HL-60 (cell line): ENCODE measurements around the gene PCSK7.

ENCODE experiments used
- DNase-seq, 2 experiments: peaks; one replicate each; pipeline ENCODE4 v3.0.0-alpha.2; 2010 to 2020; ENCODE audit warnings: low read depth in 1 of 2, low spot score in 1 of 2
- H3K27ac ChIP-seq: fragments of 250-450 bp; sonication (Bioruptor Pico); replicated peaks from 2 replicates; pipeline ENCODE4 v1.5.1; 2020; ENCODE audit warnings: mild to moderate bottlenecking, moderate library complexity
- H3K27me3 ChIP-seq: fragments of 250-450 bp; sonication (Bioruptor Pico); 2 replicates; pipeline ENCODE4 v1.5.1; 2021; ENCODE audit warnings: mild to moderate bottlenecking, moderate library complexity; ENCODE audit not compliant: insufficient read depth, poor library complexity, severe bottlenecking
- H3K4me3 ChIP-seq: replicated peaks from 2 replicates; pipeline ENCODE4 v1.5.1; 2011; ENCODE audit warnings: mild to moderate bottlenecking, control low read depth, low read length; ENCODE audit not compliant: insufficient read depth
- GABPA ChIP-seq: IDR thresholded peaks from 2 replicates; pipeline ENCODE4 v1.6.1; 2012; ENCODE audit warnings: low read depth
- POLR2AphosphoS5 ChIP-seq: IDR thresholded peaks from 2 replicates; pipeline ENCODE4 v1.6.1; 2012; ENCODE audit warnings: low read depth
- SPI1 ChIP-seq: IDR thresholded peaks from 2 replicates; pipeline ENCODE4 v1.6.1; 2012; ENCODE audit warnings: low read depth, mild to moderate bottlenecking, borderline replicate concordance
- long read RNA-seq: library from polyadenylated mRNA; unstranded; transcript quantifications from one replicate; pipeline ENCODE4 v2.0.0, GENCODE V29; 2020
- TF ChIP-seq, protein P1 (sequence below): IDR thresholded peaks from 2 replicates; pipeline ENCODE4 v1.6.1; 2012; ENCODE audit warnings: low read depth; ENCODE audit not compliant: insufficient replicate concordance
- TF ChIP-seq, protein P2 (sequence below): IDR thresholded peaks from one replicate; pipeline ENCODE4 v1.5.1; 2011; ENCODE audit warnings: low read length, control low read depth, inconsistent platforms; ENCODE audit not compliant: insufficient read depth

The PCSK7 gene, protein sequence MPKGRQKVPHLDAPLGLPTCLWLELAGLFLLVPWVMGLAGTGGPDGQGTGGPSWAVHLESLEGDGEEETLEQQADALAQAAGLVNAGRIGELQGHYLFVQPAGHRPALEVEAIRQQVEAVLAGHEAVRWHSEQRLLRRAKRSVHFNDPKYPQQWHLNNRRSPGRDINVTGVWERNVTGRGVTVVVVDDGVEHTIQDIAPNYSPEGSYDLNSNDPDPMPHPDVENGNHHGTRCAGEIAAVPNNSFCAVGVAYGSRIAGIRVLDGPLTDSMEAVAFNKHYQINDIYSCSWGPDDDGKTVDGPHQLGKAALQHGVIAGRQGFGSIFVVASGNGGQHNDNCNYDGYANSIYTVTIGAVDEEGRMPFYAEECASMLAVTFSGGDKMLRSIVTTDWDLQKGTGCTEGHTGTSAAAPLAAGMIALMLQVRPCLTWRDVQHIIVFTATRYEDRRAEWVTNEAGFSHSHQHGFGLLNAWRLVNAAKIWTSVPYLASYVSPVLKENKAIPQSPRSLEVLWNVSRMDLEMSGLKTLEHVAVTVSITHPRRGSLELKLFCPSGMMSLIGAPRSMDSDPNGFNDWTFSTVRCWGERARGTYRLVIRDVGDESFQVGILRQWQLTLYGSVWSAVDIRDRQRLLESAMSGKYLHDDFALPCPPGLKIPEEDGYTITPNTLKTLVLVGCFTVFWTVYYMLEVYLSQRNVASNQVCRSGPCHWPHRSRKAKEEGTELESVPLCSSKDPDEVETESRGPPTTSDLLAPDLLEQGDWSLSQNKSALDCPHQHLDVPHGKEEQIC
- long read RNA-seq, full-length matches to known transcripts = 88 of 139 reads
- long read RNA-seq, partial matches to known transcripts = 20 of 139 reads
- long read RNA-seq, other reads (novel, unspliced or antisense) = 31 of 139 reads

DNA sequence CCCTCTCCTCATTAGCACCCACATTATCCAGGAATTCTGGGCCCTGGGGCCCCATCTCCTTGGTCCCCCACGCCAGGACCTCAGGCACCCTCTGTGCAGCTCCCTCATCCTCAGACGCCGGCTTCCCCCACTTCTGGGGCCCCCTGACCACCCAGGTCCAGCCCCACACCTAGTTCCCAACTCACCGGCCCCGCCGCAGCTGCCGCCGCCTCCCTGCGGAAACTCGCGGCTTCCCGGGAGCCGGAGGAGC, at the start of gene PCSK7:
Gene PCSK7 (minus strand): TSS at position 232 of the 250 bp plus-strand sequence. CDS start 2,229 bp downstream, outside the sequence.
- Histone ChIP-seq H3K4me3 (peak within 1 kb of the TSS; percentile 98), H3K27ac (peak within 1 kb of the TSS; percentile 88), H3K27me3 (no peaks in the 10 kb centered on the region)
- no peak for TF ChIP-seq POLR2AphosphoS5
- TF ChIP-seq, protein P1, sequence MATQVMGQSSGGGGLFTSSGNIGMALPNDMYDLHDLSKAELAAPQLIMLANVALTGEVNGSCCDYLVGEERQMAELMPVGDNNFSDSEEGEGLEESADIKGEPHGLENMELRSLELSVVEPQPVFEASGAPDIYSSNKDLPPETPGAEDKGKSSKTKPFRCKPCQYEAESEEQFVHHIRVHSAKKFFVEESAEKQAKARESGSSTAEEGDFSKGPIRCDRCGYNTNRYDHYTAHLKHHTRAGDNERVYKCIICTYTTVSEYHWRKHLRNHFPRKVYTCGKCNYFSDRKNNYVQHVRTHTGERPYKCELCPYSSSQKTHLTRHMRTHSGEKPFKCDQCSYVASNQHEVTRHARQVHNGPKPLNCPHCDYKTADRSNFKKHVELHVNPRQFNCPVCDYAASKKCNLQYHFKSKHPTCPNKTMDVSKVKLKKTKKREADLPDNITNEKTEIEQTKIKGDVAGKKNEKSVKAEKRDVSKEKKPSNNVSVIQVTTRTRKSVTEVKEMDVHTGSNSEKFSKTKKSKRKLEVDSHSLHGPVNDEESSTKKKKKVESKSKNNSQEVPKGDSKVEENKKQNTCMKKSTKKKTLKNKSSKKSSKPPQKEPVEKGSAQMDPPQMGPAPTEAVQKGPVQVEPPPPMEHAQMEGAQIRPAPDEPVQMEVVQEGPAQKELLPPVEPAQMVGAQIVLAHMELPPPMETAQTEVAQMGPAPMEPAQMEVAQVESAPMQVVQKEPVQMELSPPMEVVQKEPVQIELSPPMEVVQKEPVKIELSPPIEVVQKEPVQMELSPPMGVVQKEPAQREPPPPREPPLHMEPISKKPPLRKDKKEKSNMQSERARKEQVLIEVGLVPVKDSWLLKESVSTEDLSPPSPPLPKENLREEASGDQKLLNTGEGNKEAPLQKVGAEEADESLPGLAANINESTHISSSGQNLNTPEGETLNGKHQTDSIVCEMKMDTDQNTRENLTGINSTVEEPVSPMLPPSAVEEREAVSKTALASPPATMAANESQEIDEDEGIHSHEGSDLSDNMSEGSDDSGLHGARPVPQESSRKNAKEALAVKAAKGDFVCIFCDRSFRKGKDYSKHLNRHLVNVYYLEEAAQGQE = no peak
- no peak for TF ChIP-seq SPI1
- TF ChIP-seq, protein P2, sequence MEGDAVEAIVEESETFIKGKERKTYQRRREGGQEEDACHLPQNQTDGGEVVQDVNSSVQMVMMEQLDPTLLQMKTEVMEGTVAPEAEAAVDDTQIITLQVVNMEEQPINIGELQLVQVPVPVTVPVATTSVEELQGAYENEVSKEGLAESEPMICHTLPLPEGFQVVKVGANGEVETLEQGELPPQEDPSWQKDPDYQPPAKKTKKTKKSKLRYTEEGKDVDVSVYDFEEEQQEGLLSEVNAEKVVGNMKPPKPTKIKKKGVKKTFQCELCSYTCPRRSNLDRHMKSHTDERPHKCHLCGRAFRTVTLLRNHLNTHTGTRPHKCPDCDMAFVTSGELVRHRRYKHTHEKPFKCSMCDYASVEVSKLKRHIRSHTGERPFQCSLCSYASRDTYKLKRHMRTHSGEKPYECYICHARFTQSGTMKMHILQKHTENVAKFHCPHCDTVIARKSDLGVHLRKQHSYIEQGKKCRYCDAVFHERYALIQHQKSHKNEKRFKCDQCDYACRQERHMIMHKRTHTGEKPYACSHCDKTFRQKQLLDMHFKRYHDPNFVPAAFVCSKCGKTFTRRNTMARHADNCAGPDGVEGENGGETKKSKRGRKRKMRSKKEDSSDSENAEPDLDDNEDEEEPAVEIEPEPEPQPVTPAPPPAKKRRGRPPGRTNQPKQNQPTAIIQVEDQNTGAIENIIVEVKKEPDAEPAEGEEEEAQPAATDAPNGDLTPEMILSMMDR = no peak
- TF ChIP-seq GABPA = 0 out of 2 replicates have a peak, but pooled peaks have one; percentile 70
- peak in 1 of 2 experiments; percentile 54 for DNase-seq

DNA sequence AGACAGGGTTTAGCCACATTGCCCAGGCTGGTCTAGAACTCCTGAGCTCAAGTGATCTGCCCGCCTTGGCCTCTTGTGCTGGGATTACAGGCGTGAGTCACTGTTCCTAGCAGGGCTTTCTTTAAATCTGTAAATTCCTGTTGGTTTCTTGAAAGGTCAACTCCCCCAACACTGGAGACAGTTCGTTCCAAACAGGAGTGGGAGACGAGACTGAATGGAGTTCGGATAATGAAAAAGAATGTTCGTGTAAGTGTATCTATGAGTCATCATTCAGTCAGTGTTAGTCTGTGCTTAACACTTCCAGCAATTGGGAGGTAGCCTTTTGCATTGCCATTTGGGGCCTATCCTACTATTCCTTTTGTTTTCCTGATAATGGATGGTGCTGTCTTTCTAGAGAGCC, 49.3 kb upstream of the PCSK7 start:
- no peaks in the 10 kb centered on the region for H3K27me3 ChIP-seq
- TF ChIP-seq GABPA = no peak
- TF ChIP-seq, protein P1 = no peak
- TF ChIP-seq, protein P2 = no peak
- no peak for TF ChIP-seq SPI1
- TF ChIP-seq POLR2AphosphoS5 = no peak
- H3K4me3 ChIP-seq = no peak overlapping the region
- no peak for DNase-seq
- no peak overlapping the region for H3K27ac ChIP-seq

- no peak overlapping the region for H3K4me3 ChIP-seq
- no peak for DNase-seq
Observed at GRCh38 chr11:117279711-117280376, 48.0 kb upstream of the PCSK7 start.

More at GRCh38 chr11:117279711-117280376, 48.0 kb upstream of the PCSK7 start:
- TF ChIP-seq, protein P1 = no peak
- no peak for TF ChIP-seq SPI1
- TF ChIP-seq, protein P2 = no peak
- no peak for TF ChIP-seq POLR2AphosphoS5
- TF ChIP-seq GABPA = no peak
- Histone ChIP-seq H3K27me3 (no peaks in the 10 kb centered on the region), H3K27ac (no peak overlapping the region)
